OCI-LY3 (cell line): ENCODE measurements around the gene F11R.
A peak's percentile ranks its signal among the peaks of the same experiment; 100 is the strongest.

Source experiments
- H2AFZ ChIP-seq: fragments of 200-600, 300-600 bp; shearing (Covaris generic); 2 replicates; pipeline ENCODE4 v1.6.0; 2014; ENCODE audit warnings: antibody characterized with exemption, low read depth, low read length
- H3K27ac ChIP-seq: fragments of 200-600, 300-600 bp; sonication (generic); 2 replicates; pipeline ENCODE4 v1.5.1; 2014; ENCODE audit warnings: mild to moderate bottlenecking, low read length, moderate library complexity, mixed read lengths
- H3K27me3 ChIP-seq: fragments of 200-600, 300-600 bp; sonication (generic); 2 replicates; pipeline ENCODE4 v1.6.1; 2014; ENCODE audit warnings: low read depth, low read length, mixed read lengths
- H3K36me3 ChIP-seq: fragments of 200-600, 300-600 bp; sonication (generic); replicated peaks from 2 replicates; pipeline ENCODE3; 2014; ENCODE audit warnings: low read depth, low read length, mixed read lengths
- H3K4me1 ChIP-seq: fragments of 300-600, 200-600 bp; sonication (generic); 2 replicates; pipeline ENCODE4 v1.6.1; 2014; ENCODE audit warnings: low read length, mixed read lengths
- H3K4me2 ChIP-seq: fragments of 200-600, 300-600 bp; sonication (generic); 2 replicates; pipeline ENCODE4 v1.6.1; 2014; ENCODE audit warnings: low read length, mixed read lengths
- H3K4me3 ChIP-seq: fragments of 300-600, 200-600 bp; sonication (generic); 2 replicates; pipeline ENCODE4 v1.5.1; 2014; ENCODE audit warnings: antibody characterized with exemption, mild to moderate bottlenecking, low read length, moderate library complexity
- H3K79me2 ChIP-seq: fragments of 300-600, 200-600 bp; shearing (Covaris generic); 2 replicates; pipeline ENCODE4 v1.6.1; 2014; ENCODE audit warnings: mild to moderate bottlenecking, low read length, mixed read lengths
- H3K9ac ChIP-seq: fragments of 300-600, 200-600 bp; shearing (Covaris generic); 2 replicates; pipeline ENCODE4 v1.6.0; 2014; ENCODE audit warnings: mild to moderate bottlenecking, low read length, moderate library complexity
- H3K9me3 ChIP-seq: fragments of 200-600, 300-600 bp; shearing (Covaris generic); 2 replicates; pipeline ENCODE4 v1.6.1; 2014; ENCODE audit warnings: low read length, mixed read lengths; ENCODE audit not compliant: insufficient read depth
- H4K20me1 ChIP-seq: fragments of 200-600, 300-600 bp; sonication (generic); 2 replicates; pipeline ENCODE4 v1.6.1; 2016; ENCODE audit warnings: low read length, mixed read lengths; ENCODE audit not compliant: insufficient read depth
- EZH2phosphoT487 ChIP-seq: fragments of 200-600 bp; shearing (Covaris generic); IDR thresholded peaks from 2 replicates; pipeline ENCODE4 v1.6.1; 2018; ENCODE audit warnings: antibody characterized with exemption, mixed run types, low read depth
- TF ChIP-seq, protein P1 (sequence below): fragments of 200-600, 300-600 bp; sonication (generic); IDR thresholded peaks from 2 replicates; pipeline ENCODE4 v1.5.1; 2014; ENCODE audit warnings: antibody characterized with exemption, low read length, low read depth

Gene F11R

GRCh38 chr1:160954158-160955104, 66.5 kb downstream of the F11R start, which contains the start of gene ITLN2:
ITLN2 (minus strand) TSS chr1:160954809; CDS start chr1:160954741, 68 bp downstream.
- H3K79me2 ChIP-seq, result no peaks in the 10 kb centered on the region
- H2AFZ ChIP-seq, result peak within 1 kb of the TSS; percentile 74
- no peaks in the 10 kb centered on the region for H3K9me3 ChIP-seq
- no peak within 1 kb of the TSS for H3K9ac ChIP-seq
- no peaks in the 10 kb centered on the region for H4K20me1 ChIP-seq
- H3K4me1 ChIP-seq, result no peaks in the 10 kb centered on the region
- H3K27ac ChIP-seq, result no peak within 1 kb of the TSS
- H3K36me3 ChIP-seq, result no peaks in the 10 kb centered on the region
- H3K27me3 ChIP-seq, result 0 out of 2 replicates have a peak, but pooled peaks cover 4% of the 10 kb centered on the region
- H3K4me3 ChIP-seq, result no peak within 1 kb of the TSS
- TF ChIP-seq, protein P1, sequence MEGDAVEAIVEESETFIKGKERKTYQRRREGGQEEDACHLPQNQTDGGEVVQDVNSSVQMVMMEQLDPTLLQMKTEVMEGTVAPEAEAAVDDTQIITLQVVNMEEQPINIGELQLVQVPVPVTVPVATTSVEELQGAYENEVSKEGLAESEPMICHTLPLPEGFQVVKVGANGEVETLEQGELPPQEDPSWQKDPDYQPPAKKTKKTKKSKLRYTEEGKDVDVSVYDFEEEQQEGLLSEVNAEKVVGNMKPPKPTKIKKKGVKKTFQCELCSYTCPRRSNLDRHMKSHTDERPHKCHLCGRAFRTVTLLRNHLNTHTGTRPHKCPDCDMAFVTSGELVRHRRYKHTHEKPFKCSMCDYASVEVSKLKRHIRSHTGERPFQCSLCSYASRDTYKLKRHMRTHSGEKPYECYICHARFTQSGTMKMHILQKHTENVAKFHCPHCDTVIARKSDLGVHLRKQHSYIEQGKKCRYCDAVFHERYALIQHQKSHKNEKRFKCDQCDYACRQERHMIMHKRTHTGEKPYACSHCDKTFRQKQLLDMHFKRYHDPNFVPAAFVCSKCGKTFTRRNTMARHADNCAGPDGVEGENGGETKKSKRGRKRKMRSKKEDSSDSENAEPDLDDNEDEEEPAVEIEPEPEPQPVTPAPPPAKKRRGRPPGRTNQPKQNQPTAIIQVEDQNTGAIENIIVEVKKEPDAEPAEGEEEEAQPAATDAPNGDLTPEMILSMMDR, result peak; percentile 92
- no peak for TF ChIP-seq EZH2phosphoT487
- H3K4me2 ChIP-seq, result peak within 1 kb of the TSS; percentile 31

DNA sequence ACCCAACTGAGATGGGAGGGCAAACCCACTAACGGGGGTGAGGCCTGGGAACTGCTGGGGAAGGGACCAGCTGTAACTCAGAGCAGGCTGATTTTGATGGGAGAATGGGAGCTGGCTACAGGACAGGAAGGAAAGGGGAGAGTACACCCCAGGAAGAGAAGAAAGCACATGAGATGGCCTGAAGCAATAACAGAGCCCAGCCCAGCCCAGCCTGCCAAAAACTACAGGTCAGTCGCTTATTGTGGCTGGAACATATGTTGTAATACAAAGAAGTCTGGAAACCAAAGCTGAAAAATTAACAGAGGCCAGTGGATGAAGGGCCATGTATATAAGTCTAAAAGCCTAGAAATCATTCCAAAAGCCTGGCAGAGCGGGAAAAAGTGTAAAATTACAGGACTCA, 67.9 kb downstream of the F11R start:
- Histone ChIP-seq H4K20me1 (no peaks in the 10 kb centered on the region), H3K4me3 (no peak overlapping the region), H2AFZ (no peak overlapping the region), H3K79me2 (no peaks in the 10 kb centered on the region), H3K27ac (no peak overlapping the region), H3K4me1 (no peaks in the 10 kb centered on the region), H3K27me3 (0 out of 2 replicates have a peak, but pooled peaks cover 4% of the 10 kb centered on the region), H3K9ac (no peak overlapping the region), H3K36me3 (no peaks in the 10 kb centered on the region), H3K9me3 (no peaks in the 10 kb centered on the region), H3K4me2 (no peak overlapping the region)
- TF ChIP-seq, protein P1, result no peak
- TF ChIP-seq EZH2phosphoT487, result no peak

DNA sequence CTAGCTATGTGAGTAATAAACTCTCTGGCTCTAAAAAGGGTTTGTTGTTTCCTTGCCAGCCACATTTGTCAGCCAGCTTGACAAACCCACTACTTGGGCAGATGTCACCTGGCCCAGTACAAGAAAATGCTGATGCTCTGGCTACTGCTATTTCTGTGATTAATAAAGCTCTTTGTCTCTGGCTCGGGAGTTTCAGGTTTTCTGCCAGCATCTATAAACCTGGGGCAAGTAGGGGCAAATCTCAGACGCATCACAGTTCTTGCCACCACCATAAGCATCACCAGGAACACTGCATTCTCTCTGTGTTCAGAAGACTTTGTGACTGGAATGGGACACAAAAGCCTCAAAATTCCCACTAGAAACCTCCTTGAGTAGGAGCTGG, 68.8 kb downstream of the F11R start:
- no peak overlapping the region for H3K27ac ChIP-seq
- H3K27me3 ChIP-seq, result 0 out of 2 replicates have a peak, but pooled peaks cover 4% of the 10 kb centered on the region
- H3K9me3 ChIP-seq, result no peaks in the 10 kb centered on the region
- no peaks in the 10 kb centered on the region for H3K79me2 ChIP-seq
- H4K20me1 ChIP-seq, result no peaks in the 10 kb centered on the region
- H3K4me2 ChIP-seq, result no peak overlapping the region
- H3K4me3 ChIP-seq, result no peak overlapping the region
- no peak overlapping the region for H2AFZ ChIP-seq
- TF ChIP-seq, protein P1, result no peak
- no peaks in the 10 kb centered on the region for H3K36me3 ChIP-seq
- no peak overlapping the region for H3K9ac ChIP-seq
- no peaks in the 10 kb centered on the region for H3K4me1 ChIP-seq

GRCh38 chr1:160951443-160952128, 69.4 kb downstream of the F11R start:
- Histone ChIP-seq H3K9ac (no peak overlapping the region), H3K4me3 (no peak overlapping the region), H3K9me3 (no peaks in the 10 kb centered on the region), H3K36me3 (no peaks in the 10 kb centered on the region), H3K4me1 (no peaks in the 10 kb centered on the region), H3K27ac (no peak overlapping the region), H3K27me3 (0 out of 2 replicates have a peak, but pooled peaks cover 4% of the 10 kb centered on the region), H2AFZ (no peak overlapping the region), H3K79me2 (no peaks in the 10 kb centered on the region), H4K20me1 (no peaks in the 10 kb centered on the region), H3K4me2 (no peak overlapping the region)
- TF ChIP-seq, protein P1, result peak; percentile 97
- TF ChIP-seq EZH2phosphoT487, result no peak
